IMR-90 (cell line): ENCODE results near the gene RGS10. TPM values are rescaled to one million over a fixed set of nuclear protein-coding genes. Genes with fewer than 3 reads are reported as not detected.

Source experiments
- ATAC-seq: fragments of 200-7000 bp; cut with Tn5 transposase; 2 replicates; pipeline ENCODE4 v1.9.1; 2020; ENCODE audit warnings: low read depth, mild to moderate bottlenecking, moderate library complexity
- BruUV-seq: library from RNA; stranded (reverse); fragments of 400-500 nt; replicated peaks from 2 replicates; lab custom pipeline; 2021; lab: Mats Ljungman, UMichigan
- CTCF ChIA-PET: fragments of 300-600 bp; formaldehyde crosslinking; extraction: SDS; loops from one replicate; lab custom pipeline; 2021; ENCODE audit warnings: antibody characterized with exemption; lab: Yijun Ruan, JAX
- POLR2A ChIA-PET: fragments of 300-600 bp; sonication (Branson Sonifier 250); formaldehyde crosslinking; loops from one replicate; lab custom pipeline; 2022; ENCODE audit warnings: antibody characterized with exemption; ENCODE audit not compliant: unreplicated experiment; lab: Charles Lee
- DNase-seq: peaks from one replicate; pipeline ENCODE4 v3.0.0; 2013
- H2AFZ ChIP-seq: replicated peaks from 2 replicates; pipeline ENCODE3; 2013; ENCODE audit warnings: low read length, mild to moderate bottlenecking; ENCODE audit not compliant: poor library complexity
- H2AK5ac ChIP-seq: 2 replicates; pipeline ENCODE4 v1.6.1; 2013; ENCODE audit warnings: low read depth, low read length, inconsistent platforms
- H2AK9ac ChIP-seq: replicated peaks from 2 replicates; pipeline ENCODE3; 2013; ENCODE audit warnings: mild to moderate bottlenecking, low read depth, low read length, moderate library complexity; ENCODE audit not compliant: poor library complexity
- H2BK120ac ChIP-seq: 2 replicates; pipeline ENCODE4 v1.6.1; 2013; ENCODE audit warnings: low read depth, low read length, inconsistent platforms
- H2BK15ac ChIP-seq: 3 replicates; pipeline ENCODE4 v1.6.1; 2013; ENCODE audit warnings: low read depth, low read length, inconsistent platforms
- H2BK20ac ChIP-seq: 2 replicates; pipeline ENCODE4 v1.6.1; 2013; ENCODE audit warnings: low read depth, mild to moderate bottlenecking, inconsistent platforms, low read length, moderate library complexity
- H2BK5ac ChIP-seq: 2 replicates; pipeline ENCODE4 v1.6.1; 2013; ENCODE audit warnings: mild to moderate bottlenecking, low read depth, low read length, inconsistent platforms; ENCODE audit not compliant: poor library complexity, severe bottlenecking
- H3K14ac ChIP-seq: replicated peaks from 2 replicates; pipeline ENCODE4 v1.6.1; 2013; ENCODE audit warnings: low read depth, low read length, inconsistent platforms
- H3K18ac ChIP-seq: 2 replicates; pipeline ENCODE4 v1.6.1; 2013; ENCODE audit warnings: low read depth, low read length, control low read depth
- H3K23ac ChIP-seq: 2 replicates; pipeline ENCODE4 v1.6.1; 2013; ENCODE audit warnings: low read depth, low read length, inconsistent platforms
- H3K27ac ChIP-seq: 2 replicates; pipeline ENCODE4 v1.5.1; 2013; ENCODE audit warnings: mild to moderate bottlenecking, control low read depth, low read length; ENCODE audit not compliant: insufficient read depth
- H3K27me3 ChIP-seq: 2 replicates; pipeline ENCODE4 v1.6.1; 2013; ENCODE audit warnings: low read length; ENCODE audit not compliant: control insufficient read depth, insufficient read depth
- H3K36me3 ChIP-seq: 2 replicates; pipeline ENCODE4 v1.6.1; 2013; ENCODE audit warnings: low read length, mixed read lengths; ENCODE audit not compliant: control insufficient read depth, insufficient read depth
- H3K4ac ChIP-seq: 2 replicates; pipeline ENCODE4 v1.6.1; 2013; ENCODE audit warnings: low read depth, low read length, inconsistent platforms
- H3K4me1 ChIP-seq: 2 replicates; pipeline ENCODE4 v1.6.1; 2013; ENCODE audit warnings: low read length, mixed read lengths; ENCODE audit not compliant: control insufficient read depth, insufficient read depth
- H3K4me2 ChIP-seq: 2 replicates; pipeline ENCODE4 v1.6.1; 2013; ENCODE audit warnings: low read depth, mild to moderate bottlenecking, control low read depth, low read length, moderate library complexity
- H3K4me3 ChIP-seq: 2 replicates; pipeline ENCODE4 v1.5.1; 2013; ENCODE audit warnings: low read depth, mild to moderate bottlenecking, control low read depth, low read length, moderate library complexity; ENCODE audit not compliant: insufficient read depth
- H3K56ac ChIP-seq: 2 replicates; pipeline ENCODE4 v1.6.1; 2013; ENCODE audit warnings: low read length, inconsistent platforms; ENCODE audit not compliant: insufficient read depth; ENCODE audit errors: extremely low read depth
- H3K79me1 ChIP-seq, 2 experiments: 2 replicates each; pipeline ENCODE4 v1.6.1; 2013; ENCODE audit warnings: low read length in 2 of 2, inconsistent platforms in 1 of 2, low read depth in 1 of 2
- H3K9ac ChIP-seq: 2 replicates; pipeline ENCODE4 v1.6.1; 2013; ENCODE audit warnings: low read depth, low read length, control low read depth
- H3K9me1 ChIP-seq: 2 replicates; pipeline ENCODE4 v1.6.1; 2013; ENCODE audit warnings: low read length, inconsistent platforms; ENCODE audit not compliant: insufficient read depth
- H3K9me3 ChIP-seq: 2 replicates; pipeline ENCODE4 v1.6.1; 2013; ENCODE audit warnings: low read length; ENCODE audit not compliant: control insufficient read depth, insufficient read depth
- H4K20me1 ChIP-seq: 2 replicates; pipeline ENCODE4 v1.6.1; 2013; ENCODE audit warnings: low read length, inconsistent platforms; ENCODE audit not compliant: insufficient read depth
- H4K5ac ChIP-seq: 2 replicates; pipeline ENCODE4 v1.6.1; 2013; ENCODE audit warnings: mild to moderate bottlenecking, low read depth, low read length, control low read depth
- H4K8ac ChIP-seq, 2 experiments: 2 replicates each; pipeline ENCODE4 v1.6.1; 2013; ENCODE audit warnings: low read depth in 2 of 2, low read length in 2 of 2, control low read depth in 1 of 2, inconsistent platforms in 1 of 2
- H4K91ac ChIP-seq: 2 replicates; pipeline ENCODE4 v1.6.1; 2013; ENCODE audit warnings: low read depth, low read length, inconsistent platforms; ENCODE audit not compliant: insufficient read depth
- ELK1 ChIP-seq: fragments of 150-350 bp; IDR thresholded peaks from 2 replicates; pipeline ENCODE4 v1.6.1; 2016; ENCODE audit warnings: low read depth, mild to moderate bottlenecking, low read length, moderate library complexity, borderline replicate concordance
- POLR2A ChIP-seq: IDR thresholded peaks from 2 replicates; pipeline ENCODE4 v1.6.1; 2012; ENCODE audit warnings: mild to moderate bottlenecking, low read depth, low read length
- SMC3 ChIP-seq: fragments of 150-350 bp; IDR thresholded peaks from 2 replicates; pipeline ENCODE4 v1.6.1; 2016; ENCODE audit warnings: low read depth, mild to moderate bottlenecking, antibody characterized with exemption, low read length, moderate library complexity
- USF2 ChIP-seq: fragments of 150-350 bp; IDR thresholded peaks from 2 replicates; pipeline ENCODE4 v1.6.1; 2017; ENCODE audit warnings: mild to moderate bottlenecking, antibody characterized with exemption, low read length, low read depth
- WGBS, 2 experiments: methylation state at CpG; one replicate each; pipeline versions ENCODE4 v1.1.5 to v1.1.7; 2013; ENCODE audit warnings: missing lambda C conversion rate in 2 of 2; ENCODE audit not compliant: insufficient read length in 1 of 2; ENCODE audit errors: extremely low coverage in 2 of 2; 5-methylcytosine and 5-hydroxymethylcytosine counted together
- dilution Hi-C: fragments of 300-500 bp; cut with HindIII; formaldehyde crosslinking; loops from one replicate; pipeline ENCODE4 v1.14.3; 2018; ENCODE audit warnings: low sequenced_read_pairs; ENCODE audit not compliant: unreplicated experiment
- in situ Hi-C: fragments of 300-500 bp; cut with MboI; formaldehyde crosslinking; loops from 3 replicates; pipeline ENCODE4 v1.14.3; 2019; ENCODE audit warnings: low sequenced_read_pairs, inconsistent platforms, mixed read lengths
- intact Hi-C: fragments of 100-400 bp; cut with micrococcal nuclease; formaldehyde crosslinking; loops from 2 replicates; pipeline ENCODE4 v1.10.0; 2022
- polyA plus RNA-seq, 3 experiments: library from polyadenylated mRNA; depleted of rRNA; stranded (reverse); fragments of >200 nt; gene quantifications; 2 replicates each; pipeline ENCODE4 v1.2.3, GENCODE V29; 2012; ENCODE audit warnings: low replicate concordance in 1 of 3
- total RNA-seq: library from RNA; depleted of rRNA; stranded (reverse); fragments of >200 nt; gene quantifications from 2 replicates; pipeline ENCODE4 v1.2.3, GENCODE V29; 2012
- TF ChIP-seq, protein P1 (sequence below): conservative IDR thresholded peaks from 2 replicates; pipeline ENCODE4 v1.5.1; 2012; ENCODE audit warnings: mild to moderate bottlenecking, low read depth, low read length, improper control_type of control experiment

The RGS10 gene
- total and polyA plus RNA-seq, 2 of the 4 experiments (the other 2 are of a cell fraction): 35.3 to 89.7 TPM

DNA sequence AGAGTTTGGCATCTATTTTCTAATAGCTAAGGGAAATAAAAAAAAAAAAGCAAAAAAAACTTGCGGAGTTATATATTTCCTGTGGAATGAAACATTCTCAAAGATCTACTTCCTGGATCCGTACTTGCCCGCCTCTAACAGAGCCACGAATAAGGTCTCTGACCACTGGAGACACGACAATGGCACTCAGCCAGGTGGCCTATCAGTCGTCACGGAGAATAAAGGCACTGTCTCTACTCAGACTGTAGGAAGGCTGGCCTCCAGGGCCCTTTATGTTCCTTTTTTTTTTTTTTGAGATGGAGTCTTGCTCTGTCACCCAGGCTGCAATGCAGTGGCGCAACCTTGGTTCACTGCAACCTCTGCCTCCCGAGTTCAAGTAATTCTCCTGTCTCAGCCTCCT is 58.7 kb downstream of the RGS10 start:
- H3K9me1 ChIP-seq: peaks cover 12% of the 10 kb centered on the region; the same call in 1 of the 2 replicates
- ATAC-seq (no peak), DNase-seq (no peak)
- H3K18ac ChIP-seq: no peak overlapping the region
- H4K20me1 ChIP-seq: no peaks in the 10 kb centered on the region
- no peak overlapping the region for H2AK9ac ChIP-seq
- H3K4me1 ChIP-seq: peaks cover 9% of the 10 kb centered on the region
- H3K27ac ChIP-seq: no peak overlapping the region
- H3K23ac ChIP-seq: no peak overlapping the region
- H3K14ac ChIP-seq: no peak overlapping the region
- H2AFZ ChIP-seq: no peak overlapping the region
- H2BK5ac ChIP-seq: no peak overlapping the region
- no peak overlapping the region for H4K91ac ChIP-seq
- H2BK120ac ChIP-seq: no peak overlapping the region
- H3K9me3 ChIP-seq: no peaks in the 10 kb centered on the region
- no TSS peak for BruUV-seq
- H3K4ac ChIP-seq: no peak overlapping the region
- intact Hi-C loops (no loop called here), in situ Hi-C loops (no loop called here), dilution Hi-C loops (no loop called here)
- H4K5ac ChIP-seq: no peak overlapping the region
- H3K4me2 ChIP-seq: no peak overlapping the region
- ChIA-PET CTCF (no interaction called here), POLR2A (no interaction called here)
- no peak overlapping the region for H2BK20ac ChIP-seq
- H4K8ac ChIP-seq: no peak overlapping the region
- no peak overlapping the region for H3K4me3 ChIP-seq
- no peak overlapping the region for H3K9ac ChIP-seq
- TF ChIP-seq POLR2A (no peak), SMC3 (no peak), USF2 (no peak), ELK1 (no peak)
- TF ChIP-seq, protein P1, sequence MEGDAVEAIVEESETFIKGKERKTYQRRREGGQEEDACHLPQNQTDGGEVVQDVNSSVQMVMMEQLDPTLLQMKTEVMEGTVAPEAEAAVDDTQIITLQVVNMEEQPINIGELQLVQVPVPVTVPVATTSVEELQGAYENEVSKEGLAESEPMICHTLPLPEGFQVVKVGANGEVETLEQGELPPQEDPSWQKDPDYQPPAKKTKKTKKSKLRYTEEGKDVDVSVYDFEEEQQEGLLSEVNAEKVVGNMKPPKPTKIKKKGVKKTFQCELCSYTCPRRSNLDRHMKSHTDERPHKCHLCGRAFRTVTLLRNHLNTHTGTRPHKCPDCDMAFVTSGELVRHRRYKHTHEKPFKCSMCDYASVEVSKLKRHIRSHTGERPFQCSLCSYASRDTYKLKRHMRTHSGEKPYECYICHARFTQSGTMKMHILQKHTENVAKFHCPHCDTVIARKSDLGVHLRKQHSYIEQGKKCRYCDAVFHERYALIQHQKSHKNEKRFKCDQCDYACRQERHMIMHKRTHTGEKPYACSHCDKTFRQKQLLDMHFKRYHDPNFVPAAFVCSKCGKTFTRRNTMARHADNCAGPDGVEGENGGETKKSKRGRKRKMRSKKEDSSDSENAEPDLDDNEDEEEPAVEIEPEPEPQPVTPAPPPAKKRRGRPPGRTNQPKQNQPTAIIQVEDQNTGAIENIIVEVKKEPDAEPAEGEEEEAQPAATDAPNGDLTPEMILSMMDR: no peak
- WGBS, 2 experiments: no CpG with 5 or more reads among the region's 9 CpGs
- no peak overlapping the region for H2BK15ac ChIP-seq
- peaks cover 8% of the 10 kb centered on the region for H3K27me3 ChIP-seq
- no peaks in the 10 kb centered on the region for H3K79me1 ChIP-seq
- peak overlapping the region; percentile 57; the same call in 1 of the 2 replicates for H2AK5ac ChIP-seq
- no peaks in the 10 kb centered on the region for H3K36me3 ChIP-seq
- H3K56ac ChIP-seq: no peak overlapping the region
